HEK293 (cell line): ENCODE results near the gene AKR1B15.
A peak's percentile ranks its signal among the peaks of the same experiment; 100 is the strongest.

Experiments used
- CTCF ChIA-PET: fragments of 350-600 bp; formaldehyde crosslinking; extraction: SDS; loops from one replicate; lab custom pipeline; 2021; ENCODE audit warnings: antibody characterized with exemption; lab: Yijun Ruan, JAX
- POLR2A ChIA-PET: fragments of 300-600 bp; formaldehyde crosslinking; extraction: SDS; loops from one replicate; lab custom pipeline; 2020; ENCODE audit warnings: antibody characterized with exemption, inconsistent platforms; lab: Yijun Ruan, JAX
- H3K27ac ChIP-seq: fragments of 200-500 bp; sonication (Bioruptor generic); 2 replicates; pipeline ENCODE4 v1.5.1; 2014; ENCODE audit warnings: low read depth, low read length, control low read depth, inconsistent platforms; ENCODE audit errors: extremely low read depth
- H3K36me3 ChIP-seq, 2 experiments: fragments of 200-500 bp in 1 of 2; sonication (Bioruptor generic) in 1 of 2; 1 replicate in 1 of 2; 2 replicates in 1 of 2; pipeline ENCODE4 v1.5.1; 2014 to 2017; ENCODE audit warnings: inconsistent platforms in 2 of 2, low read length in 2 of 2; ENCODE audit not compliant: control insufficient read depth in 2 of 2, insufficient read depth in 1 of 2
- H3K4me1 ChIP-seq: fragments of 200-500 bp; sonication (Bioruptor generic); 2 replicates; pipeline ENCODE4 v1.5.1; 2014; ENCODE audit warnings: mild to moderate bottlenecking, low read length, inconsistent platforms; ENCODE audit not compliant: control insufficient read depth, insufficient read depth
- H3K4me3 ChIP-seq: 2 replicates; pipeline ENCODE4 v1.5.1; 2011; ENCODE audit warnings: low read depth, mild to moderate bottlenecking, control low read depth, low read length, moderate library complexity
- H3K9me3 ChIP-seq: fragments of 200-500 bp; sonication (Bioruptor generic); 2 replicates; pipeline ENCODE4 v1.5.1; 2014; ENCODE audit warnings: low read depth, low read length, inconsistent platforms; ENCODE audit not compliant: control insufficient read depth, insufficient read depth
- CTCF ChIP-seq: fragments of 450-650 bp; formaldehyde crosslinking; IDR thresholded peaks from 2 replicates; pipeline ENCODE4 v1.5.1; 2016; ENCODE audit warnings: missing biosample characterization, missing genetic modification characterization
- HOXA7 ChIP-seq: sonication (generic); formaldehyde crosslinking; IDR thresholded peaks from 2 replicates; pipeline ENCODE4 v1.8.1; 2022; ENCODE audit warnings: missing genetic modification reagents, borderline replicate concordance
- HOXC10 ChIP-seq: sonication (generic); formaldehyde crosslinking; IDR thresholded peaks from 2 replicates; pipeline ENCODE4 v1.8.1; 2023; ENCODE audit warnings: mild to moderate bottlenecking, missing genetic modification reagents
- KLF9 ChIP-seq: fragments of 450-650 bp; formaldehyde crosslinking; IDR thresholded peaks from 2 replicates; pipeline ENCODE4 v1.5.1; 2016; ENCODE audit warnings: missing biosample characterization, missing genetic modification characterization, low read depth
- SALL2 ChIP-seq: fragments of 450-650 bp; formaldehyde crosslinking; IDR thresholded peaks from 2 replicates; pipeline ENCODE4 v1.5.0; 2017; ENCODE audit warnings: missing biosample characterization, mild to moderate bottlenecking, missing genetic modification characterization, borderline replicate concordance
- SP2 ChIP-seq: fragments of 450-650 bp; formaldehyde crosslinking; IDR thresholded peaks from 2 replicates; pipeline ENCODE4 v1.5.1; 2016; ENCODE audit warnings: missing biosample characterization, missing genetic modification characterization
- TCF7L2 ChIP-seq: IDR thresholded peaks from 2 replicates; pipeline ENCODE4 v1.6.1; 2011; ENCODE audit warnings: low read depth, mild to moderate bottlenecking, inconsistent platforms, low read length, moderate library complexity, borderline replicate concordance
- ZBTB26 ChIP-seq: fragments of 450-650 bp; formaldehyde crosslinking; optimal IDR thresholded peaks from 2 replicates; pipeline ENCODE3; 2016; ENCODE audit warnings: missing biosample characterization, mild to moderate bottlenecking, missing genetic modification characterization
- ZBTB8A ChIP-seq: fragments of 450-650 bp; formaldehyde crosslinking; IDR thresholded peaks from 2 replicates; pipeline ENCODE4 v1.5.1; 2016; ENCODE audit warnings: missing biosample characterization, missing genetic modification characterization
- ZEB2 ChIP-seq: fragments of 450-650 bp; formaldehyde crosslinking; IDR thresholded peaks from 2 replicates; pipeline ENCODE4 v1.5.1; 2016; ENCODE audit warnings: missing biosample characterization, missing genetic modification characterization
- ZFP41 ChIP-seq: fragments of 450-650 bp; formaldehyde crosslinking; IDR thresholded peaks from 2 replicates; pipeline ENCODE4 v1.5.1; 2016; ENCODE audit warnings: missing biosample characterization, missing genetic modification characterization, borderline replicate concordance
- ZNF133 ChIP-seq: fragments of 450-650 bp; formaldehyde crosslinking; IDR thresholded peaks from 2 replicates; pipeline ENCODE4 v1.5.1; 2016; ENCODE audit warnings: missing biosample characterization, missing genetic modification characterization
- ZNF175 ChIP-seq: fragments of 450-650 bp; formaldehyde crosslinking; IDR thresholded peaks from 2 replicates; pipeline ENCODE4 v1.5.1; 2016; ENCODE audit warnings: missing biosample characterization, missing genetic modification characterization
- ZNF404 ChIP-seq: fragments of 450-650 bp; formaldehyde crosslinking; IDR thresholded peaks from 2 replicates; pipeline ENCODE4 v1.5.1; 2017; ENCODE audit warnings: missing biosample characterization, missing genetic modification characterization
- ZNF473 ChIP-seq: fragments of 450-650 bp; formaldehyde crosslinking; IDR thresholded peaks from 2 replicates; pipeline ENCODE4 v1.5.1; 2017; ENCODE audit warnings: missing biosample characterization, missing genetic modification characterization
- ZNF654 ChIP-seq: fragments of 450-650 bp; formaldehyde crosslinking; IDR thresholded peaks from 2 replicates; pipeline ENCODE4 v1.5.1; 2016; ENCODE audit warnings: low read depth, missing biosample characterization, missing genetic modification characterization
- ZNF660 ChIP-seq: fragments of 450-650 bp; IDR thresholded peaks from 2 replicates; pipeline ENCODE4 v1.5.1; 2018; ENCODE audit warnings: missing biosample characterization, mild to moderate bottlenecking, missing genetic modification characterization
- ZSCAN16 ChIP-seq: fragments of 450-650 bp; formaldehyde crosslinking; IDR thresholded peaks from 2 replicates; pipeline ENCODE4 v1.5.1; 2016; ENCODE audit warnings: missing biosample characterization, missing genetic modification characterization
- ZSCAN18 ChIP-seq: fragments of 450-650 bp; formaldehyde crosslinking; IDR thresholded peaks from 2 replicates; pipeline ENCODE4 v1.5.1; 2016; ENCODE audit warnings: missing biosample characterization, missing genetic modification characterization
- ZSCAN5A ChIP-seq: fragments of 450-650 bp; formaldehyde crosslinking; IDR thresholded peaks from 2 replicates; pipeline ENCODE4 v1.5.1; 2016; ENCODE audit warnings: missing biosample characterization, missing genetic modification characterization

The AKR1B15 gene

GRCh38 chr7:134605978-134606923, 57.3 kb downstream of the AKR1B15 start:
- CTCF ChIA-PET = interaction anchor here (0.7 to 4.7 kb wide), 32 partner anchors 8 to 596 kb away, joined by 3 to 63 read pairs (median 4); no protein-coding TSS in a partner anchor
- TF ChIP-seq ZNF660 (tag by site-specific recombination) (peak; percentile 21; the same call in 1 of the 2 replicates), HOXA7 (no peak), ZNF654 (tag by site-specific recombination) (peak; percentile 90), CTCF (peak; percentile 57)
- TF ChIP-seq, all 188 proteins: peak for 3
- Histone ChIP-seq H3K4me3 (no peak overlapping the region), H3K9me3 (no peaks in the 10 kb centered on the region), H3K4me1 (no peaks in the 10 kb centered on the region), H3K27ac (no peak overlapping the region), H3K36me3 (no peaks in the 10 kb centered on the region)
- POLR2A ChIA-PET = interaction anchor here (1.7 kb wide), 1 partner anchor 174 kb away, joined by 4 read pairs; no protein-coding TSS in a partner anchor

GRCh38 chr7:134611611-134612151, 62.8 kb downstream of the AKR1B15 start:
- Histone ChIP-seq H3K4me1 (no peaks in the 10 kb centered on the region), H3K9me3 (no peaks in the 10 kb centered on the region), H3K36me3 (no peaks in the 10 kb centered on the region), H3K4me3 (no peak overlapping the region), H3K27ac (no peak overlapping the region)
- TF ChIP-seq ZBTB26 (tag by site-specific recombination) (no peak), ZSCAN5A (tag by site-specific recombination) (no peak), ZNF175 (tag by site-specific recombination) (no peak), ZNF473 (tag by site-specific recombination) (no peak), ZBTB8A (tag by site-specific recombination) (no peak), ZEB2 (tag by site-specific recombination) (no peak), SP2 (tag by site-specific recombination) (no peak), CTCF (no peak), TCF7L2 (no peak), SALL2 (tag by site-specific recombination) (no peak), KLF9 (tag by site-specific recombination) (no peak), ZFP41 (tag by site-specific recombination) (no peak), ZNF133 (tag by site-specific recombination) (no peak), HOXC10 (CRISPR knock-in tag) (no peak), ZNF404 (tag by site-specific recombination) (no peak), ZSCAN18 (no peak), ZSCAN16 (tag by site-specific recombination) (no peak)
- ChIA-PET POLR2A (no interaction called here), CTCF (interaction anchor here (0.6 to 3.1 kb wide), 11 partner anchors 9 to 393 kb away, joined by 3 to 17 read pairs (median 3); no protein-coding TSS in a partner anchor)
